Measurements from ENCODE around the gene VAV3. TPM values are rescaled to one million over a fixed set of nuclear protein-coding genes. Genes with fewer than 3 reads are reported as not detected.

Gene VAV3
- total RNA-seq, 1 experiment from 2014 or later, result not detected

GRCh38 chr1:107649023-107649422, 316.0 kb downstream of the VAV3 start:
- no peak for TF ChIP-seq SRF (IDR thresholded peaks at IDR 0.05; ENCODE audit: low read depth)
- TF ChIP-seq CEBPB (IDR thresholded peaks at IDR 0.05; ENCODE audit: low read depth), result no peak
- no peak for TF ChIP-seq ATF3 (IDR thresholded peaks at IDR 0.05)
- no peak for TF ChIP-seq ZNF274 (IDR thresholded peaks at IDR 0.05; ENCODE audit: low read depth, low read length)
- TF ChIP-seq ZBTB33 (IDR thresholded peaks at IDR 0.05; ENCODE audit: extremely low read depth, insufficient replicate concordance, low read length), result no peak
- no peak for TF ChIP-seq POLR2AphosphoS5 (IDR thresholded peaks at IDR 0.05; ENCODE audit: low read depth, low read length)
- TF ChIP-seq EZH2phosphoT487 (IDR thresholded peaks at IDR 0.05; ENCODE audit: borderline replicate concordance), result no peak
- no peak for TF ChIP-seq FOSL1 (IDR thresholded peaks at IDR 0.05; ENCODE audit: low read depth)
- no peak for TF ChIP-seq SIN3A (IDR thresholded peaks at IDR 0.05; ENCODE audit: low read depth)
- TF ChIP-seq RAD21 (IDR thresholded peaks at IDR 0.05; ENCODE audit: low read depth), result no peak
- no peak for TF ChIP-seq MAX (IDR thresholded peaks at IDR 0.05)
- no peak for TF ChIP-seq ELF1 (IDR thresholded peaks at IDR 0.05; ENCODE audit: borderline replicate concordance, low read depth)
- TF ChIP-seq SP1 (IDR thresholded peaks at IDR 0.05; ENCODE audit: low read depth), result no peak
- TF ChIP-seq CTCF (IDR thresholded peaks at IDR 0.05 in 2 of 3, conservative IDR thresholded peaks at IDR 0.05 in 1 of 3; ENCODE audit: borderline replicate concordance in 1 of 3, insufficient read depth in 1 of 3, low read depth in 2 of 3, low read length in 2 of 3), result no peak
- no peak for TF ChIP-seq EGR1 (IDR thresholded peaks at IDR 0.05; ENCODE audit: low read depth)
- POLR2A ChIA-PET, result no interaction called here
- DNase-seq (ENCODE audit: low read depth, low spot score), result no peak

More at GRCh38 chr1:107649023-107649422, 316.0 kb downstream of the VAV3 start:
- no peak overlapping the region for H3K4me2 ChIP-seq (ENCODE audit: low read length)
- no peaks in the 10 kb centered on the region for H3K27me3 ChIP-seq (ENCODE audit: insufficient read depth, low read length)
- CTCF ChIA-PET, result no interaction called here
- BruUV-seq (replicated peaks), result no TSS peak
- ATAC-seq, result no peak
- RAD21 ChIA-PET (ENCODE audit: low non-redundant PET in 1 of 2, low total read pairs in 2 of 2, uncharacterized antibody in 2 of 2, unreplicated experiment in 2 of 2), result no interaction called here
- H3K9me3 ChIP-seq (ENCODE audit: control insufficient read depth in 1 of 2, insufficient read depth in 1 of 2, low read depth in 1 of 2, low read length in 2 of 2), result peaks cover 0 to 3% of the 10 kb centered on the region in 2 experiments; a peak in 1 of 4 replicates
- no peaks in the 10 kb centered on the region for H4K20me1 ChIP-seq (ENCODE audit: insufficient read depth)
- H3K9me2 ChIP-seq (ENCODE audit: insufficient read depth), result no peaks in the 10 kb centered on the region
- H2AFZ ChIP-seq (ENCODE audit: low read depth, low read length, poor library complexity, severe bottlenecking), result no peak overlapping the region
- intact Hi-C loops (cut with micrococcal nuclease), result no loop called here
- H3K27ac ChIP-seq (ENCODE audit: low read depth, low read length), result no peak overlapping the region
- H3K9ac ChIP-seq (ENCODE audit: low read length), result no peak overlapping the region
- H3K79me2 ChIP-seq (ENCODE audit: insufficient read depth, low read length), result no peaks in the 10 kb centered on the region
- H3K36me3 ChIP-seq (ENCODE audit: control insufficient read depth in 1 of 2, insufficient read depth in 2 of 2, low read length in 2 of 2), result no peaks in the 10 kb centered on the region
- no peak overlapping the region for H3K4me3 ChIP-seq (replicated peaks in 1 of 2; ENCODE audit: low read depth in 1 of 2, low read length in 2 of 2)
- H3K4me1 ChIP-seq (ENCODE audit: control insufficient read depth in 1 of 2, insufficient read depth in 2 of 2, low read length in 2 of 2), result no peaks in the 10 kb centered on the region
